Upper lobe of left lung (tissue), 6 donors: ENCODE results near the gene ENTREP3. TPM values are rescaled to one million over a fixed set of nuclear protein-coding genes. Genes with fewer than 3 reads are reported as not detected.

Experiments
- ATAC-seq, 2 donors: fragments of 200-7000 bp; cut with Tn5 transposase; one replicate each; pipeline ENCODE4 v1.9.1; 2022; ENCODE audit warnings: mild to moderate bottlenecking in 2 of 2, moderate library complexity in 2 of 2; ENCODE audit not compliant: low FRiP score in 2 of 2
- DNase-seq, 2 donors: peaks; one replicate each; pipeline ENCODE4 v3.0.0-alpha.2; 2019 to 2020
- H3K27ac ChIP-seq, 4 donors: fragments of 200-600 bp; sonication (generic); one replicate each; pipeline ENCODE4 v1.5.1; 2016 to 2019
- H3K27me3 ChIP-seq, 4 donors: fragments of 200-600 bp; sonication (generic); one replicate each; pipeline ENCODE4 v1.5.1; 2017 to 2019
- H3K36me3 ChIP-seq, 4 donors: fragments of 200-600 bp; sonication (generic); one replicate each; pipeline ENCODE4 v1.5.1; 2016 to 2019
- H3K4me1 ChIP-seq, 4 donors: fragments of 200-600 bp; sonication (generic); one replicate each; pipeline ENCODE4 v1.5.1; 2018 to 2019
- H3K4me3 ChIP-seq, 4 donors: fragments of 200-600 bp; sonication (generic); one replicate each; pipeline ENCODE4 v1.5.1; 2017 to 2019; ENCODE audit warnings: mild to moderate bottlenecking in 2 of 4, moderate library complexity in 1 of 4
- H3K9me3 ChIP-seq, 4 donors: fragments of 200-600 bp; sonication (generic); one replicate each; pipeline ENCODE4 v1.5.1; 2018 to 2019
- EP300 ChIP-seq, 4 donors: sonication (generic); formaldehyde crosslinking; IDR thresholded peaks; one replicate each; pipeline ENCODE4 v1.5.1; 2017; ENCODE audit warnings: antibody characterized with exemption in 4 of 4, control low read depth in 2 of 4
- POLR2A ChIP-seq, 4 donors: fragments of 450-650 bp; IDR thresholded peaks; one replicate each; pipeline ENCODE4 v1.5.1; 2016 to 2017; ENCODE audit warnings: antibody characterized with exemption in 4 of 4, mild to moderate bottlenecking in 2 of 4
- POLR2AphosphoS5 ChIP-seq, 2 donors: sonication (generic); formaldehyde crosslinking; IDR thresholded peaks; one replicate each; pipeline ENCODE4 v1.5.1; 2017; ENCODE audit warnings: antibody characterized with exemption in 2 of 2
- WGBS, 2 donors: methylation state at CpG; one replicate each; pipeline ENCODE4 v1.1.5; 2017 to 2018; 5-methylcytosine and 5-hydroxymethylcytosine counted together
- total RNA-seq, 6 donors: library from RNA; depleted of rRNA in 4 of 6; stranded (reverse); fragments of >200 nt in 4 of 6; gene quantifications; one replicate each; pipeline versions ENCODE4 v1.1.0 to v1.2.1, GENCODE V29; 2016 to 2021
- TF ChIP-seq, protein P1 (sequence below), 6 experiments: fragments of 450-650 bp in 4 of 6; fragments of 200-600 bp in 2 of 6; sonication (generic) in 2 of 6; IDR thresholded peaks; one replicate each; pipeline ENCODE4 v1.5.1; 2016 to 2019; ENCODE audit warnings: antibody characterized with exemption in 6 of 6
- donor health status: DM: no; HTN: no; CAD: no; lungs with moderate emphysema.
- donor health status: DM: no; HTN: yes; CAD: no; lungs with severe emphysema.

ENTREP3 gene
- total RNA-seq, 6 donors from 2014 or later, result 9.3 to 30.3 (median 20.6) TPM

DNA sequence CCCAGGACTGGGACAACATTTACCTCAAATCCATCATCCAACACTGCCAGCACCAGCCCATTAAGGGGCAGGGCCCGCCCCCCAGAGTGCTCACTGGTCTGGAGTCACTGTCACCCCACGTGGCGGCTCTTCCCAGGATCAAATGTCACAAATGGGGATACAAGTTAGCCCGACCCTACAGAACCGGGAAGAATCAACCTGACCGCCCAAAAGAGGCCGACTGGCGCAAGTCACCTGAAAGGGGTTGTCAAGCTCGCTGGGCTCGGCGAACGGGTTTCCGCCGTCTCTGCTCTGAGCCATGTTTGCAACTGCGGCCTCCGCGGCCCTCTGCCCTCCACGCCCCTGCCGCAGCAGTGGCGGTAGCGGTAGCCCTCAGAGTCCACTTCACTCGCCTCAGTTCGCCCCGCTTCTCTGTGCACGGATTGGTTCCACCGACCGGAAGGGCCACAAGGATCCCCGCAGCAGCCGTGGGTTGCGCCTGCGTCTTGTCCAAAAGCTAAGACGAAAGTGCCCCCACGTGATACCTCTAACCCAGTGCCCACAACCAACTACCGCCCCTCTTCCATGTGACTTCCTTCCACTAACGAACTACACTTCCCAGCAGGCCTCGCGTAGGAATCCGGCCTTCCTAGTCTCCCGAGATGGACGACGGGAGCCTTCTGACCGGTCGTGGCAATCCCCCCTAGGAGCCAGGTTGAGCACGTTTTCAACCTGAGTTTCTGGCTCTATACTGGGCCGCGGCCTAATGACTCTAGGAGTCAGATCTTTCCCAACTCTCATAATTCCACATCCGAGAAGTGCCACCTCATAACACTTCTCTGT lies 6.8 kb upstream of the ENTREP3 start, which contains the start of gene SCAMP3:
SCAMP3 (minus strand) TSS at position 509 of the 822 bp plus-strand sequence; CDS start at position 300, 209 bp downstream.
- ATAC-seq, result peak; percentile 98 to 99
- peak; percentile 91 to 99 for DNase-seq
- peaks cover 13 to 74% (median 50%) of the 10 kb centered on the region in 4 donors for H3K36me3 ChIP-seq
- TF ChIP-seq POLR2A (IDR thresholded peaks at IDR 0.05) (peak in 3 of 4 donors; percentile 44 to 83 (median 64)), POLR2AphosphoS5 (IDR thresholded peaks at IDR 0.05) (peak; percentile 76 to 79), EP300 (IDR thresholded peaks at IDR 0.05) (peak in 1 of 4 donors; percentile 5)
- TF ChIP-seq, protein P1, sequence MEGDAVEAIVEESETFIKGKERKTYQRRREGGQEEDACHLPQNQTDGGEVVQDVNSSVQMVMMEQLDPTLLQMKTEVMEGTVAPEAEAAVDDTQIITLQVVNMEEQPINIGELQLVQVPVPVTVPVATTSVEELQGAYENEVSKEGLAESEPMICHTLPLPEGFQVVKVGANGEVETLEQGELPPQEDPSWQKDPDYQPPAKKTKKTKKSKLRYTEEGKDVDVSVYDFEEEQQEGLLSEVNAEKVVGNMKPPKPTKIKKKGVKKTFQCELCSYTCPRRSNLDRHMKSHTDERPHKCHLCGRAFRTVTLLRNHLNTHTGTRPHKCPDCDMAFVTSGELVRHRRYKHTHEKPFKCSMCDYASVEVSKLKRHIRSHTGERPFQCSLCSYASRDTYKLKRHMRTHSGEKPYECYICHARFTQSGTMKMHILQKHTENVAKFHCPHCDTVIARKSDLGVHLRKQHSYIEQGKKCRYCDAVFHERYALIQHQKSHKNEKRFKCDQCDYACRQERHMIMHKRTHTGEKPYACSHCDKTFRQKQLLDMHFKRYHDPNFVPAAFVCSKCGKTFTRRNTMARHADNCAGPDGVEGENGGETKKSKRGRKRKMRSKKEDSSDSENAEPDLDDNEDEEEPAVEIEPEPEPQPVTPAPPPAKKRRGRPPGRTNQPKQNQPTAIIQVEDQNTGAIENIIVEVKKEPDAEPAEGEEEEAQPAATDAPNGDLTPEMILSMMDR (IDR thresholded peaks at IDR 0.05), result no peak
- no peaks in the 10 kb centered on the region for H3K9me3 ChIP-seq
- 1 to 2% methylated on average over 19 to 43 of the region's 47 CpGs for WGBS, 2 donors
- H3K27ac ChIP-seq, result peak within 1 kb of the TSS; percentile 74 to 90 (median 82)
- H3K4me3 ChIP-seq, result peak within 1 kb of the TSS; percentile 70 to 97 (median 84)
- H3K27me3 ChIP-seq, result no peaks in the 10 kb centered on the region
- H3K4me1 ChIP-seq, result peaks cover 15 to 27% (median 19%) of the 10 kb centered on the region in 4 donors

- no peak for DNase-seq
- Histone ChIP-seq H3K4me3 (peak overlapping the region; percentile 70 to 97 (median 84)), H3K36me3 (peaks cover 7 to 72% (median 44%) of the 10 kb centered on the region in 4 donors), H3K4me1 (peaks cover 15 to 29% (median 19%) of the 10 kb centered on the region in 4 donors), H3K27me3 (no peaks in the 10 kb centered on the region), H3K27ac (peak overlapping the region; percentile 74 to 90 (median 82)), H3K9me3 (no peaks in the 10 kb centered on the region)
- no peak for ATAC-seq
- TF ChIP-seq POLR2AphosphoS5 (IDR thresholded peaks at IDR 0.05), result no peak
- TF ChIP-seq, protein P1 (IDR thresholded peaks at IDR 0.05), result peak in 1 of 6 experiments; percentile 9
- WGBS, 2 donors, result 0% methylated on average over 1 to 9 of the region's 9 CpGs
These were observed 6.2 kb upstream of the ENTREP3 start for GRCh38 chr1:155261493-155261851.

- H3K27me3 ChIP-seq, result no peaks in the 10 kb centered on the region
- H3K4me1 ChIP-seq, result peaks cover 24 to 36% (median 28%) of the 10 kb centered on the region in 4 donors
- H3K27ac ChIP-seq, result no peak overlapping the region
- TF ChIP-seq, protein P1 (IDR thresholded peaks at IDR 0.05), result no peak
- TF ChIP-seq POLR2AphosphoS5 (IDR thresholded peaks at IDR 0.05) (no peak), POLR2A (IDR thresholded peaks at IDR 0.05) (no peak), EP300 (IDR thresholded peaks at IDR 0.05) (no peak)
- H3K9me3 ChIP-seq, result no peaks in the 10 kb centered on the region
- DNase-seq (no peak), ATAC-seq (no peak)
- H3K4me3 ChIP-seq, result no peak overlapping the region
- WGBS, 2 donors, result 94 to 97% methylated on average over 4 to 5 of the region's 5 CpGs
- peaks cover 4 to 60% (median 33%) of the 10 kb centered on the region in 4 donors for H3K36me3 ChIP-seq
These were observed 5.0 kb upstream of the ENTREP3 start for GRCh38 chr1:155260276-155260675.

- ATAC-seq (peak in 1 of 2 donors; percentile 0), DNase-seq (no peak)
- Histone ChIP-seq H3K36me3 (peaks cover 0 to 35% (median 11%) of the 10 kb centered on the region in 4 donors), H3K9me3 (no peaks in the 10 kb centered on the region), H3K27me3 (no peaks in the 10 kb centered on the region), H3K4me1 (peaks cover 30 to 36% (median 34%) of the 10 kb centered on the region in 4 donors), H3K27ac (peak overlapping the region; percentile 95 to 97 (median 96)), H3K4me3 (peak overlapping the region in 3 of 4 donors; percentile 61 to 93 (median 78))
- WGBS, 2 donors, result 74 to 79% methylated on average over 16 to 17 of the region's 20 CpGs
- TF ChIP-seq, protein P1 (IDR thresholded peaks at IDR 0.05), result no peak
- no peak for TF ChIP-seq POLR2AphosphoS5 (IDR thresholded peaks at IDR 0.05)
- TF ChIP-seq POLR2A (IDR thresholded peaks at IDR 0.05), result no peak
- TF ChIP-seq EP300 (IDR thresholded peaks at IDR 0.05), result no peak
These were observed 972 bp upstream of the ENTREP3 start for GRCh38 chr1:155256058-155256852.
